AG04450 (cell line): Measurements from ENCODE around the gene NDUFS5. TPM values are rescaled to one million over a fixed set of nuclear protein-coding genes. Genes with fewer than 3 reads are reported as not detected.

Source experiments
- CTCF ChIA-PET: fragments of 300-600, 350-600 bp; formaldehyde crosslinking; extraction: SDS; loops from one replicate; lab custom pipeline; 2022; ENCODE audit warnings: antibody characterized with exemption, inconsistent platforms; lab: Charles Lee
- POLR2A ChIA-PET: fragments of 350-600 bp; formaldehyde crosslinking; extraction: SDS; loops from one replicate; lab custom pipeline; 2021; ENCODE audit warnings: antibody characterized with exemption, inconsistent platforms; lab: Yijun Ruan, JAX
- DNase-seq: peaks from one replicate; pipeline ENCODE4 v3.0.0-alpha.2; 2011; ENCODE audit warnings: low read depth, low spot score
- H3K27ac ChIP-seq: one replicate; pipeline ENCODE4 v1.5.1; 2012; ENCODE audit warnings: low read depth, low read length, control low read depth
- H3K27me3 ChIP-seq: one replicate; pipeline ENCODE4 v1.6.0; 2012; ENCODE audit warnings: low read length; ENCODE audit not compliant: control insufficient read depth, insufficient read depth
- H3K4me3 ChIP-seq: 2 replicates; pipeline ENCODE4 v1.5.1; 2011; ENCODE audit warnings: mild to moderate bottlenecking, low read depth, low read length, control low read depth
- H3K9me3 ChIP-seq: 2 replicates; pipeline ENCODE4 v1.5.1; 2012; ENCODE audit warnings: low read length; ENCODE audit not compliant: control insufficient read depth, insufficient read depth
- CTCF ChIP-seq: IDR thresholded peaks from 2 replicates; pipeline ENCODE4 v1.5.1; 2011; ENCODE audit warnings: low read depth, low read length, control low read depth, inconsistent platforms
- polyA plus RNA-seq: library from polyadenylated mRNA; depleted of rRNA; stranded (reverse); fragments of >200 nt; gene quantifications from 2 replicates; pipeline ENCODE4 v1.2.3, GENCODE V29; 2011

The NDUFS5 gene
- polyA plus RNA-seq, 1 experiment: 852 TPM

GRCh38 chr1:39034114-39034654 is 8.0 kb downstream of the NDUFS5 start:
- no peaks in the 10 kb centered on the region for H3K27me3 ChIP-seq
- CTCF ChIA-PET: interaction anchor here (1.6 kb wide), 1 partner anchor 58 kb away, joined by 6 read pairs; no protein-coding TSS in a partner anchor
- POLR2A ChIA-PET: no interaction called here

GRCh38 chr1:39036678-39037077 is 10.5 kb downstream of the NDUFS5 start:
- H3K4me3 ChIP-seq: no peak overlapping the region
- CTCF ChIA-PET: no interaction called here
- DNase-seq: no peak
- no peak overlapping the region for H3K27ac ChIP-seq
- no peaks in the 10 kb centered on the region for H3K9me3 ChIP-seq
- POLR2A ChIA-PET: interaction anchor here (1.1 kb wide), 1 partner anchor 10 kb away, joined by 5 read pairs; no protein-coding TSS in a partner anchor
- no peaks in the 10 kb centered on the region for H3K27me3 ChIP-seq
- no peak for TF ChIP-seq CTCF

More at GRCh38 chr1:39034114-39034654, 8.0 kb downstream of the NDUFS5 start:
- TF ChIP-seq CTCF: no peak
- no peak for DNase-seq
- Histone ChIP-seq H3K27ac (no peak overlapping the region), H3K9me3 (no peaks in the 10 kb centered on the region), H3K4me3 (no peak overlapping the region)

- no peak for DNase-seq
- TF ChIP-seq CTCF: no peak
- ChIA-PET CTCF (interaction anchor here (0.6 kb wide), 1 partner anchor 7 kb away, joined by 4 read pairs; no protein-coding TSS in a partner anchor), POLR2A (interaction anchor here (0.6 to 0.7 kb wide), 3 partner anchors 14 to 126 kb away, joined by 3 to 5 read pairs (median 4); no protein-coding TSS in a partner anchor)
- no peaks in the 10 kb centered on the region for H3K27me3 ChIP-seq
- no peak overlapping the region for H3K27ac ChIP-seq
- no peak overlapping the region for H3K4me3 ChIP-seq
- no peaks in the 10 kb centered on the region for H3K9me3 ChIP-seq
Observed at GRCh38 chr1:39043513-39043912, 17.4 kb downstream of the NDUFS5 start.

GRCh38 chr1:39044762-39045161 is 18.6 kb downstream of the NDUFS5 start:
- CTCF ChIA-PET: no interaction called here
- POLR2A ChIA-PET: no interaction called here
- Histone ChIP-seq H3K4me3 (no peak overlapping the region), H3K9me3 (no peaks in the 10 kb centered on the region), H3K27me3 (no peaks in the 10 kb centered on the region), H3K27ac (no peak overlapping the region)
- no peak for DNase-seq
- TF ChIP-seq CTCF: no peak

GRCh38 chr1:39045231-39045630 is 19.1 kb downstream of the NDUFS5 start:
- CTCF ChIA-PET: no interaction called here
- no peak for DNase-seq
- Histone ChIP-seq H3K9me3 (no peaks in the 10 kb centered on the region), H3K27ac (no peak overlapping the region), H3K27me3 (no peaks in the 10 kb centered on the region), H3K4me3 (no peak overlapping the region)
- POLR2A ChIA-PET: no interaction called here
- no peak for TF ChIP-seq CTCF
